Loucy (cell line): ENCODE measurements around the gene GRHL3.

Experiments
- H2AFZ ChIP-seq: fragments of 200-600 bp; sonication (generic); 2 replicates; pipeline ENCODE4 v1.6.0; 2016; ENCODE audit warnings: antibody characterized with exemption, mild to moderate bottlenecking, low read length, moderate library complexity
- H3F3A ChIP-seq: fragments of 200-600 bp; 2 replicates; pipeline ENCODE4 v1.6.0; 2016; ENCODE audit warnings: antibody characterized with exemption, low read depth, mild to moderate bottlenecking
- H3K27me3 ChIP-seq: fragments of 200-600 bp; sonication (generic); 2 replicates; pipeline ENCODE4 v1.6.1; 2014; ENCODE audit warnings: low read length, mild to moderate bottlenecking; ENCODE audit not compliant: insufficient read depth, poor library complexity, severe bottlenecking
- H3K36me3 ChIP-seq: fragments of 200-600 bp; sonication (generic); 2 replicates; pipeline ENCODE4 v1.6.1; 2016; ENCODE audit warnings: low read length; ENCODE audit not compliant: insufficient read depth
- H3K4me1 ChIP-seq: fragments of 200-600 bp; sonication (generic); 2 replicates; pipeline ENCODE4 v1.5.1; 2014; ENCODE audit warnings: low read length, mild to moderate bottlenecking; ENCODE audit not compliant: insufficient read depth, poor library complexity, severe bottlenecking
- H3K4me2 ChIP-seq: fragments of 200-600 bp; sonication (generic); 2 replicates; pipeline ENCODE4 v1.6.0; 2014; ENCODE audit warnings: antibody characterized with exemption, low read length, low read depth, mild to moderate bottlenecking; ENCODE audit not compliant: poor library complexity, severe bottlenecking
- H3K4me3 ChIP-seq: fragments of 200-600 bp; sonication (generic); 2 replicates; pipeline ENCODE4 v1.5.1; 2014; ENCODE audit warnings: low read length, mild to moderate bottlenecking, mixed read lengths; ENCODE audit not compliant: poor library complexity, severe bottlenecking
- H3K79me2 ChIP-seq: fragments of 200-600 bp; sonication (generic); 2 replicates; pipeline ENCODE4 v1.6.1; 2014; ENCODE audit warnings: low read length; ENCODE audit not compliant: insufficient read depth
- H3K9ac ChIP-seq: fragments of 200-600 bp; sonication (generic); 2 replicates; pipeline ENCODE4 v1.6.0; 2014; ENCODE audit warnings: mild to moderate bottlenecking, low read depth, low read length, moderate library complexity; ENCODE audit not compliant: poor library complexity, severe bottlenecking
- H3K9me2 ChIP-seq: fragments of 200-600 bp; sonication (generic); replicated peaks from 2 replicates; pipeline ENCODE4 v1.6.1; 2016; ENCODE audit warnings: low read depth, low read length, mixed read lengths
- H3K9me3 ChIP-seq: fragments of 200-600 bp; sonication (generic); 2 replicates; pipeline ENCODE4 v1.6.1; 2014; ENCODE audit warnings: mild to moderate bottlenecking, antibody characterized with exemption, low read length, low read depth; ENCODE audit not compliant: insufficient read depth
- H4K20me1 ChIP-seq: fragments of 200-600 bp; sonication (generic); 2 replicates; pipeline ENCODE4 v1.6.0; 2014; ENCODE audit warnings: antibody characterized with exemption, low read length, mild to moderate bottlenecking; ENCODE audit not compliant: insufficient read depth, poor library complexity, severe bottlenecking
- CTCF ChIP-seq: fragments of 200-600 bp; sonication (generic); conservative IDR thresholded peaks from 2 replicates; pipeline ENCODE4 v1.5.1; 2014; ENCODE audit warnings: mild to moderate bottlenecking, antibody characterized with exemption, low read length
- EZH2phosphoT487 ChIP-seq: fragments of 200-600 bp; IDR thresholded peaks from 2 replicates; pipeline ENCODE4 v1.6.1; 2018; ENCODE audit warnings: antibody characterized with exemption, mild to moderate bottlenecking, moderate library complexity, borderline replicate concordance

The GRHL3 gene

DNA sequence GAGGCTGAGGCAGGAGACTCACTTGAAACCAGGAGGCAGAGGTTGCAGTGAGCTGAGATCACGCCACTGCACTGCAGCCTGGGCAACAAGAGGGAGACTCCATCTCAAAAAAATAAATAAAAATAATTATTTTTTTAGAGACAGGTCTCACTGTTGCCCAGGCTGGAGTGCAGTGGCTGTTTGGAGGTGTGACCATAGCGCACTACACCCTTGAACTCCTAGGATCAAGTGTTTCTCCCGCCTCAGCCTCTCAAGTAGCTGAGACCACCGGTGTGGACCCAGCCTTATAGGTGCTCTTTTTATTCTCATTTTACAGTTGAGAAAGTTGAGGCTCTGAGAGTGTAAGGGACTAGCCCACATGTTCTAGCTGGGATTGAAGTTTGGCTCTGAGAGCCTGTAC, 15.6 kb upstream of the GRHL3 start:
- Histone ChIP-seq H3K36me3 (no peaks in the 10 kb centered on the region), H3K9me3 (no peaks in the 10 kb centered on the region), H4K20me1 (no peaks in the 10 kb centered on the region), H3K9me2 (no peaks in the 10 kb centered on the region), H3K4me3 (no peak overlapping the region), H3K4me1 (peaks cover 5% of the 10 kb centered on the region), H3F3A (no peaks in the 10 kb centered on the region), H3K79me2 (no peaks in the 10 kb centered on the region), H2AFZ (no peak overlapping the region), H3K4me2 (no peak overlapping the region), H3K9ac (no peak overlapping the region), H3K27me3 (no peaks in the 10 kb centered on the region)
- TF ChIP-seq CTCF: no peak
- TF ChIP-seq EZH2phosphoT487: no peak

DNA sequence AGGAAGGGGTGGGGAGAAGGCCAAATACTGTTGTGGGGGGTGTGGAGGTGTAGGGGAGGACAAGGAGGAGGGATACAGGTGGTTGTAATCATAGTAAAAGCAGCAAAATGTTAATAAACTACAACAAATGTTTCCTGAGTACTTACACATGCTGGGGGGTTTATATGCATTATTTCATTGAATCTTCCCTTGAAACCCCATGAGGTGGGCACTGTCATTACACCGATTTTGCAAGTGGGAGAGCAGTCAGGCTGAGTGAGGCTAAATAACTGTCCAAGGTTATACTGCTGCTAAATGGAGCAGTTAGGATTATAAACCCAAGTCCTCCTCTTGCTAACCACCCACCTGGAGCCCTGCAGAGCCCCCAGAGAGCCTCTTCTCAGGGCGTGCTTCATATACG, 14.4 kb upstream of the GRHL3 start:
- H3K4me2 ChIP-seq: no peak overlapping the region
- H3F3A ChIP-seq: no peaks in the 10 kb centered on the region
- no peak overlapping the region for H2AFZ ChIP-seq
- H3K4me3 ChIP-seq: no peak overlapping the region
- no peaks in the 10 kb centered on the region for H3K9me2 ChIP-seq
- H3K27me3 ChIP-seq: no peaks in the 10 kb centered on the region
- no peaks in the 10 kb centered on the region for H3K79me2 ChIP-seq
- no peaks in the 10 kb centered on the region for H3K9me3 ChIP-seq
- no peaks in the 10 kb centered on the region for H4K20me1 ChIP-seq
- no peak for TF ChIP-seq EZH2phosphoT487
- peak; percentile 32; the same call in 1 of the 2 replicates for TF ChIP-seq CTCF
- no peak overlapping the region for H3K9ac ChIP-seq
- H3K4me1 ChIP-seq: peaks cover 5% of the 10 kb centered on the region
- H3K36me3 ChIP-seq: no peaks in the 10 kb centered on the region

GRCh38 chr1:24308365-24309015, 10.7 kb upstream of the GRHL3 start:
- H3K4me3 ChIP-seq: no peak overlapping the region
- H3K79me2 ChIP-seq: no peaks in the 10 kb centered on the region
- H3K4me1 ChIP-seq: peaks cover 5% of the 10 kb centered on the region
- peak; percentile 36; the same call in 1 of the 2 replicates for TF ChIP-seq CTCF
- no peak for TF ChIP-seq EZH2phosphoT487
- no peaks in the 10 kb centered on the region for H3F3A ChIP-seq
- no peak overlapping the region for H2AFZ ChIP-seq
- H4K20me1 ChIP-seq: no peaks in the 10 kb centered on the region
- H3K27me3 ChIP-seq: no peaks in the 10 kb centered on the region
- H3K9ac ChIP-seq: no peak overlapping the region
- no peaks in the 10 kb centered on the region for H3K9me2 ChIP-seq
- no peak overlapping the region for H3K4me2 ChIP-seq
- H3K36me3 ChIP-seq: no peaks in the 10 kb centered on the region
- no peaks in the 10 kb centered on the region for H3K9me3 ChIP-seq
